Middle frontal gyrus (tissue), 1 donor: ENCODE measurements around the gene LIN7B.
"Not testable (repeated sequence)": the region's sequence is repeated elsewhere in the genome, so short reads cannot be mapped to it uniquely, and the experiment has no call there.

Source experiments
- DNase-seq: peaks from one replicate; pipeline ENCODE4 v3.0.0-alpha.2; 2015; ENCODE audit warnings: low spot score; ENCODE audit errors: extremely low spot score

Gene LIN7B

DNA sequence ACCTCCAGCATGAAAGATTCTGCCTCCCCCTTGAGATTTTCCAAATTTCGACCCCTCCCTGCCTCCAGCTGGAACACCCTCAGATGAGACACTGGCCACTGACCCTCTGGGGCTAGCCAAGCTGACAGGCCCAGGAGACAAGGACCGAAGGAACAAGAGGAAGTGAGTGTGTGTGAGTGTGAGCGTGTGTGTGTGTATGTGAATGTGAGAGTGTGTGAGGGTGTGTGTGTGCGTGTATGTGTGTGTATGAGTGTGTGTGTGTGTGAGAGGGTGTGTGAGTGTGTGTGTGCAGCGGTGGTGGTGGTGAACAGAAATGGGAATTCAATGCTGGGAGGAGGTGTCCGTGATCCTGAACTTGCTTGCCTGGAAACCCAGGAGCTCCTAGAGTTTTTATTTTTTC lies 27.2 kb downstream of the LIN7B start:
- no peak for DNase-seq

- DNase-seq, result no peak
Observed at GRCh38 chr19:49142866-49143335, 28.7 kb downstream of the LIN7B start.

DNA sequence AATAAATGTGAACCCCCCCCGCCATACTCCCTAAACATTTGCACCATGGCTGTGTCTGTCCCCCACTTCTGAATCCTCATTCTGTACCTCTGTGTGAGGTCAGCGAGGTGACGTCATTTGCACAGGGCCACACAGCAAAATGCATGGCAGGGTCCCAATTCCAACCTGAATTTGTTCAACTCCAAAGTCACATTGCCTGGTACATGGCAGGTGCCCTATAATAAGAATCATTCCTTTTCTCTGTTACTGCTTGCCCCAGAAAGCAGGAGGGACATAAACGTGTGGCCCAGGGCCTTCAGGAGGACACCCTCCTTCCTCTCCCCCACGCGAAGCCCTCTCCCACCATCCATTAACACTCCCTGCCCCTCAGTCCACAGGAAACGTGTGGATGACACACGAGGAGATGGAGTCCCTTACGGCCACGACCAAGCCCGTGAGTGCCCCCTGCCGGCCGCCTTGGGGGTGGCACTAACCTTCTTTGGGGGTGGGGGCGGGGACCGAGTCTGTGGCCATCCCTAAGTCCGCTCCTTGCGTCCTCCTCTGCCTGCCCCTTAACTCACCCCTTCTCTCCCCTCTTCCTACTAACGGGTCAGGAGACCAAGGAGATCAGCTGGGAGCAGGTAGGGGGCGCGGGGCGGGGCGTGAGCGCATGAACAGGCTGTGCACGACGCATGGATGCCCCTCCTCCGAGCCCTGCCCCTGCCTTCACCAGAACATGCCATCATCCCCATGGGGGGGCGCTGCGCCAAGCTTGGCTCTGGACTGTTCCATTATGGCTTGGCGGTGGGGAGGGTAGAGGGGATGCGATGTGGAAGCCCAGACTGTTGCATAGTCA lies 31.6 kb downstream of the LIN7B start:
- DNase-seq, result no peak

DNA sequence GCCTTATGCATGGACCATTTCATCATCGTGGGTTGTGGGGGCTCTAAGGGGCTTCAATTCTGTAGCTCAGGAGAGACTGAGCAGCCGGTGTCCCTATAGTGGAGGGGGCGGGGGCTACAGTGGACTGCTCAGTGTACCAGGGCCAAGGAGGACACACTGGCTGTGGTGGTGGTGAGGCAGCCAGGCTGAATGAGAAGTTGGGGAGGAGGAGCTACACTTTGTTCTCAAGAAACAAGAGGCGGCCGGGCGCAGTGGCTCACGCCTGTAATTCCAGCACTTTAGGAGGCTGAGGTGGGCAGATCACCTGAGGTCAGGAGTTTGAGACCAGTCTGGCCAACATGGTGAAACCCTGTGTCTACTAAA lies 32.2 kb downstream of the LIN7B start:
- DNase-seq, result not testable (repeated sequence)

DNA sequence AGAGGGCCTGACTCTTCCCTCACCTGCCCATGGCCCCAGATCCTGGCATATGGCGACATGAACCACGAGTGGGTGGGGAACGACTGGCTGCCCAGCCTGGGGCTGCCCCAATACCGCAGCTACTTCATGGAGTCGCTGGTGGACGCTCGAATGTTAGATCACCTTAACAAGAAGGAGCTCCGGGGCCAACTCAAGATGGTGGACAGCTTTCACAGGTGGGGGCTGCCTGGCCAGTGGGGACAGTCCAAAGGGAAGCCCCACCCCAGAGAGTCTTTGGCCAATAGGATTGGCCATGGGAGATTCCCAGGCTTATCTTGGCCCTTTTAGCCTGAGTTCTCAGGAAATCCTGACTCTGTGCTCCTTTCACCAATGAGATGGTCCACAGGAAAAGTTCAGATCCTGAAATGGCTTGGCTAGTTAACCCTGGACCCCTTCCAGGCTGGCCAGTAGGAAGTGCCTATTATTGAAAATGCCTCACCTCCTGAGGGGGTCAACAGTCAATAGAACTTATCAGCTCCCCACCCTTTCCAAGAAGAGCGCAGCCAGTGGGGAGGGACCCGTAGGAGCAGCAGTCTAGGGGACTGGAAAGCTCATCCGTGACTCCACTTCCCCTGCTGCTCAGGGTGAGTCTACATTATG lies 34.0 kb downstream of the LIN7B start:
- DNase-seq, result no peak

DNA sequence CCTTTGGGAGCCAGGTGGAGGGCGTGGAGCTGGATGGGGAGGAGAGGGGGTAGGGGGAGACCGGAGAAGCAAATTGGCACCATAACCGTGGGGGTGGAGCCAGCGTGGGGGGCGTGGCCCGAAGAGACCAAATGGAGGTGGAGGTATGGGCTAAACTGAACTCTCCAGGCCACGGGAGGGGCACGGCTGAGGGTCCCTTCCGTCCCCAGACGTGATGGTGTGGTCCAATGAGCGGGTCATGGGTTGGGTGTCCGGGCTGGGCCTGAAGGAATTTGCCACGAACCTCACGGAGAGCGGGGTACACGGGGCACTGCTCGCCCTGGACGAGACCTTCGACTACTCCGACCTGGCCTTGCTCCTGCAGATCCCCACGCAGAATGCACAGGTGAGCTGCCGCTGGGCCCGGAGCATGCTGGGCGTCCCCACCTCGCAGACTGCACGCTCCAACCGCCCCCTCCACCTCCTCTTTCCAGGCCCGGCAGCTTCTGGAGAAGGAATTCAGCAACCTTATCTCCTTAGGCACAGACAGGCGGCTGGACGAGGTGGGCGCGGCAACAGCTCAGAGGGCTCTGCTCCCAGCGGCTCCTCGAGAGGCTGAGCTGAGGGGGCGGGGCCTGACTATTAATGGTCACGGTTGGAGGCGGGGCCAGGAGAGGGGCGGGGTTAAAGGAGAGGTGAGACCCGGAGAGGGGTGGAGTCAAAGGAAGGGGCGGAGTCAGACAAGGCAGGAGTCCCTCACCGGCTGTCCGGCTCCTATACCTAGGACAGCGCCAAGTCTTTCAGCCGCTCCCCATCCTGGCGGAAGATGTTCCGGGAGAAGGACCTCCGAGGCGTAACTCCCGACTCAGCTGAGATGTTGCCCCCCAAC lies 34.8 kb downstream of the LIN7B start:
- peak; percentile 66 for DNase-seq

DNA sequence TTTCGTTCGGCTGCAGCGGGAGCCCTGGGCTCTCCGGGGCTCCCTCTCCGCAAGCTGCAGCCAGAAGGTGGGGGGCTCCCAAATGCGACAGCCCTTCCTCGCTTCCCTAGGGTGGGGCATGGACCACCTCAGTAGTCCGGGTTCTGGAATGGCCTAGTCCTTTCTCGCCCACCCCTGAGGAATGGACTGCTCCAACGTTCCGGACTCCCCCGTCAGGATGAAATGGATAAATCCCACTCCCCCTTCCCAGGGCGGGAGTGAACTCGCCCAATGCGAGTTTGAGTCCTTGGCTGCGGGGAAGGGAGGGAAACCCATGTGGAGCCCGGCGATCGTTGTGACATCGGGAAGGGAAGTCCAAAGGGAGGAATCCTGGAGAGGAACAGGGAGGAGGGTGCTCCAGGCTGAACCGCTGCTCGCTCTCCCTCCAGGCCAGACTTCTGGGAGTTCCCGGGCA lies 35.5 kb downstream of the LIN7B start:
- peak; percentile 46 for DNase-seq

DNA sequence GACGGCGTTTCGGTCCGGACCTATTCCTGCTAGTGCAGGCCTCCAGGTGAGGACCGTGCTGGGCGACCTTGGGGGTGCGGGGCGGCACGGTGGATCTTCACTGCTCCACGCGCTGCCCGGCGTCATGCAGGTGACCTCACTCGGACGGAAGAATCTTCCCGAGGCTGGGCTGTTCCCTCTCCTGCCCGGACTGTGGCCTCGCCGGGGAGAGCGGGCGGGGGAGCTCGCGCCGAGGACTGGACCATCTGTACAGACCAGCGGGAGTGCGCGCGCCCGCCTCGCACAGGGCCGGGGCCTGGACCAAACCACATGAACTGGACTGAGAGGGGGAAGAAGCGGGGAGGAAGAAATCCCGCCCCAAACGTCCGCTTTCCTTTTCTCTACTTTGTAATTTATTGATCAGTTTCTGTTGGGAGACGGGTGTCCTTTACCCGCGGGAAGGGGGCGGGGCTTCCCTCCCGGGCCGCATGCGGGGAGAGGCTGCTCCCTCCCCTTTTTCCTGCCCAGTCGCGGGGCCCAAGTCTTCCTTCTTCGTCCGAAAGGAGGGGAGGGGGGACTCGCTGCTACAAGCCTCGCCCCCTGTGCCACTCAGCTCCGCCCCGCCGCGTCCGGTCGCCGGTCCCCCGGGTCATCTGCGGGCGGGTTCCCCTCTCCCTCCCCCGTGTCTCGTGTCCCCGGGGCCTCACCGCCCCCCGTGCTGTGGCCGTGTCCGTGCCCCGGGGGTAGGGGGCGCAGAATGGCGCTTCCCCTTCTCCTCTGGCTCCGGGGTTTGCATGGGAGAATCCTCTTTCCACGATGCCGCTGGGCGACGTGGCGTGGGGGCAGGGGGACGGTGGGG lies 36.2 kb downstream of the LIN7B start:
- DNase-seq, result peak; percentile 68

DNA sequence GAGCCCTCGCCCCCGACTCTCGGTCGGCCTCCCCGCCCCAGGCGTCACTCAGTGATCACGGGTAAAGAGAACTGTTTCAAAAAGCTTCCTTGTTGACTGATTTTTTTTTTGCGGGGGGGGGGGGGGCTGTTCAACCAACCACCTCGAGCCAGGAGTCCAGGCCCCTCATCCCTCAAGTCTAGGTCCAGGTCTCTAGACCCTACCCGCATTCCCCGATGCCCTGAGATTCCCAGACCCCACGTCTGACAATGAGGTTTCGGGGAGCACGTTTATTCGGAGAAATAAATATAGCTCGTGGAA lies 36.7 kb downstream of the LIN7B start:
- DNase-seq, result no peak

DNA sequence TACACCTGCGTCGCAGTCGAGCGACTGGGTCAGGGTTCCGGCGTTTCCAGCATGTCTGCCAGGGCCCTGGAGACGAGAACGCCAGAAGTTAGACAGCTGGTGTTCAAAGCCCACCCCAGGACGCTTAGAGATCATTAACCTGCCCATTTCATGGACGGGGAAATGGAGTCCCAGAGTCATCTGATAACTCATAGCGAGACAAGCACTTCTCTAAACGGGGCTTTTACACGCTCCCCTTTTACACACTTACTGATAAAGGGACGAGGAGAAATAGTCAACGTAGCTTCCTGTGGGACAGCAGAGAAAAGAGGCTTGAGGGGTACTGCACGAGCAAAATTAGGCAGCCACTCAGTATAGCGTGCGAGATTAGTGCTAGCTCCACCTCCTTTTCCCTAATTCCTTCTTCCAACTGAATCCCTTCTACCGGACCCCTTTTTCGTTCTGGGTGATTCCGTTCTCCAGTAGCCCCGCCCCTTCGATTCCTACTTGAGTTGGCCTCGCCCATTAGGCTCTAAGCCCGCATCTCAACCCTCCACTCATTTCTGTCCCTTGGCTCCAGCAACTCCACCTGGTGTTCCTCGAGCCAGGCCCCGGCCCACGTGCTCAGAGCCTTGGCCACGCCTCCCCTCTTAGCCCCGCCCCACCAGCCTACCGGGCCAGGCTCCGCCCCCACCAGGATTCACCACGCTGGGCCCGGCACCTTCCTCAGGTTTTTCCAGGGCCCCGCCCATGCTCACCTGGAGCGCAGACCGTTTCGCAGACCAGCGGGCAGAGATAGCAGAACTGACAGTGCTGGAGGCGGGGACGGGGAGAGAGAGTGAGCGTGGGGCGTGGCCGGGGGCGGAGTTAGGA lies 37.3 kb downstream of the LIN7B start:
- no peak for DNase-seq

- DNase-seq, result no peak
Observed at GRCh38 chr19:49152119-49152550, 38.0 kb downstream of the LIN7B start.

- DNase-seq, result no peak
Observed at GRCh38 chr19:49153167-49153809, 39.1 kb downstream of the LIN7B start.

- DNase-seq, result no peak
Observed at GRCh38 chr19:49154279-49154678, 40.1 kb downstream of the LIN7B start.

- no peak for DNase-seq
Observed at GRCh38 chr19:49155005-49155819, 41.0 kb downstream of the LIN7B start, which contains the start of gene HRC. Gene HRC (minus strand): TSS chr19:49155396. CDS start chr19:49155237, 159 bp downstream.

DNA sequence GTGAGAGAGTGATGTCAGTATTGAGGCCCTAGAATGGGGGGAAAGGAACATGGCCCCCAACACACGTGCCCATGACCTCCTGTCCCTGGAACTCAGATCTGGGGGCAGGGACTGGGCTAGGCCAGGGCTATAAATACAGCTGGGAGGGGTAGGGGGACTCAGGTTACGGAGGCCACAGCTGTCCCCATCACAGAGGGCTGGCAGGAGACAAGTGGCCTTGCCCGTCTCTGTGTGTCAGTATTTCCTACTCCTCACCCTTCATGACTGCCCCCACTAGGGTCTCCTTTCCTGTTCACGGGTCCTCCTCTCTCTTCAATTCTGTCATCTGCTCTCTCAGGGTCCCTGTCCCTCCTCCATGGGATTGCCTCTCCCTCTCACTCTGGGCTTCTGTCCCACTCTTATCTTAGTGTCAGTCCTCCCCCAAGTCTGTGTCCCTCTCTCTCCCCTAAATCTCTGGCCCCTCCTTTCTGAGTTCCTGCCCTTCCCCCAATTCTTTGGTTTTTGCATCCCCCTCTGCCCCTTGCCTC lies 41.7 kb downstream of the LIN7B start:
- DNase-seq, result no peak

- no peak for DNase-seq
Observed at GRCh38 chr19:49157445-49158224, 43.5 kb downstream of the LIN7B start, which contains the start of gene TRPM4. Gene TRPM4 (plus strand): TSS chr19:49157792. CDS start chr19:49157867, 75 bp downstream.

DNA sequence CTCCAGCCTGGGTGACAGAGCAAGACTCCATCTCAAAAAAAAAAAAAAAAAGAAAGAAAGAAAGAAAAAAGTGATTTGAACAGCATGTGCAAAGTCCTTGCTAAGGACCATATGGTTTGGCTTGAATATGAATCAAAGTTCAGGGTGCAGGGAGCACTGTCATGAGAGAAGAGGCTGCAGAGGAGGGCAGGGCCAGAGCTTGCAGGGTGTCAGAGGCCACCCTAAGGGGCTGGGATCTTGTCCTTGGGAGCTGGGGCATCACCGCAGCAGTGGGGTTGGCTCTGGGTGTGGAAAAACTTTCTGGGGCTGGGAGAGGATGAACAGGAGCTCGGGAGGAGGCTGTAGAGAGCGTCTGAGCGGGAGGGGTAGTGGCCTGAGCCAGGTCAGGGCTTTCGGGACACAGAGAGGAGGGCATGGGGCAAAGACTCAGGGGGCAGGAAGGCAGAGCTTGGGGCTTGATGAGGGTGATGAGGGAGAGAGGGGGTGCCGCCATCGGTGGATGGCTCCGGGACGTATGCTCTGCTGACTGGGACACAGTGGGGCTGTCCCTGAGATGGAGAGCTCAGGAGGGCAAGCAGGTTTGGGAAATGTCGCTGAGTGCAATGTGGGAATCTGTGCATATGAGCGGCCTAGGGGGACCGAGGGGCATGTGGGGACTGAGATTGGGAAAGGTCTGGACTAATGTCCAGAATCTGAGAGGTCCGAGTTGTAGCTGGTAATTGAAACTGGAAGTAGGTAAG lies 46.5 kb downstream of the LIN7B start:
- DNase-seq, result no peak
